Hematopoietic multipotent progenitor cell treated with erythropoietin and hydrocortisone succinate and interleukin-3 and kit ligand, for 4 days (in vitro differentiated cells): ENCODE data around the gene TBC1D14.

Experiments used
- DNase-seq: peaks from one replicate; pipeline ENCODE4 v3.0.0-alpha.2; 2015

TBC1D14 gene

GRCh38 chr4:7004331-7004730 is 94.7 kb downstream of the TBC1D14 start:
- no peak for DNase-seq

- no peak for DNase-seq
These were observed 95.9 kb downstream of the TBC1D14 start for GRCh38 chr4:7005571-7005970.

- no peak for DNase-seq
These were observed 96.8 kb downstream of the TBC1D14 start for GRCh38 chr4:7006411-7006810.

- DNase-seq, result no peak
These were observed 97.7 kb downstream of the TBC1D14 start for GRCh38 chr4:7007142-7007907.

GRCh38 chr4:7007944-7008343 is 98.3 kb downstream of the TBC1D14 start:
- no peak for DNase-seq

GRCh38 chr4:7009564-7009963 is 99.9 kb downstream of the TBC1D14 start:
- no peak for DNase-seq

- no peak for DNase-seq
These were observed 103.5 kb downstream of the TBC1D14 start for GRCh38 chr4:7013175-7013574.

GRCh38 chr4:7014815-7015214 is 105.2 kb downstream of the TBC1D14 start:
- DNase-seq, result no peak

- DNase-seq, result no peak
These were observed 105.9 kb downstream of the TBC1D14 start for GRCh38 chr4:7015383-7016035.

GRCh38 chr4:7016086-7016485 is 106.5 kb downstream of the TBC1D14 start:
- DNase-seq, result no peak

- no peak for DNase-seq
These were observed 106.9 kb downstream of the TBC1D14 start for GRCh38 chr4:7016512-7016911.

GRCh38 chr4:7017446-7018048 is 107.9 kb downstream of the TBC1D14 start:
- no peak for DNase-seq

GRCh38 chr4:7018281-7018680 is 108.7 kb downstream of the TBC1D14 start:
- no peak for DNase-seq

GRCh38 chr4:7019367-7019766 is 109.7 kb downstream of the TBC1D14 start:
- no peak for DNase-seq

GRCh38 chr4:7020290-7020689 is 110.7 kb downstream of the TBC1D14 start:
- no peak for DNase-seq

- no peak for DNase-seq
These were observed 111.2 kb downstream of the TBC1D14 start for GRCh38 chr4:7020856-7021255.

GRCh38 chr4:7021355-7021754 is 111.7 kb downstream of the TBC1D14 start:
- no peak for DNase-seq

GRCh38 chr4:7021930-7022664 is 112.5 kb downstream of the TBC1D14 start:
- no peak for DNase-seq

GRCh38 chr4:7023486-7023885 is 113.9 kb downstream of the TBC1D14 start:
- DNase-seq, result no peak

- DNase-seq, result no peak
These were observed 114.3 kb downstream of the TBC1D14 start for GRCh38 chr4:7023901-7024300.

- DNase-seq, result no peak
These were observed 114.8 kb downstream of the TBC1D14 start for GRCh38 chr4:7024336-7024890.

GRCh38 chr4:7025040-7025602 is 115.5 kb downstream of the TBC1D14 start:
- DNase-seq, result no peak

GRCh38 chr4:7026107-7026506 is 116.5 kb downstream of the TBC1D14 start:
- no peak for DNase-seq
